Measurements from ENCODE around the gene COG2. TPM values are rescaled to one million over a fixed set of nuclear protein-coding genes. Genes with fewer than 3 reads are reported as not detected.

COG2 gene
- total and polyA plus RNA-seq, 2 of the 13 experiments (the other 11 are each of a cell fraction or from before 2014, with no cell fraction given) = 16.8 to 36.3 TPM

DNA sequence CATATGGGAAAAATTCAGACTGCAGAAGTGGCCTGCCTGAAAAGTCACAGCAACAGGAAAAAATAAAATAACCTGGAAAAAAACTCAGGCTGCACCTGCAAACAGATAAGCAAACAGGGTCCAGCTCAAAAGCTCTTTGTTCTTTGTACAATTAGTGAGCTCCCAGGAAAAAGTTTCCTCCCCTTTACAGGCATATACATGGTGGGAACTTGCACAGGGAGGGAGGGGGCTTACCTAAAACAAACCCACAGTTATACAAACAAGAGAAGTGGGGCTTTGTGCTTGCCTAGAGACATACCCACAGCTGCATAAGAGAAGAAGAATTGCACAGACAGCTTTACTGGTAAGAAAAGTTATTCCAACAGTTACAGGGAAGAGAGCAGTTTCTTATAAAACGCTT, 31.7 kb upstream of the COG2 start (continued):
- TF ChIP-seq ZBTB33 (CRISPR knock-in tag; IDR thresholded peaks at IDR 0.05) (no peak), SOX6 (IDR thresholded peaks at IDR 0.05) (no peak), SOX6 (CRISPR knock-in tag; IDR thresholded peaks at IDR 0.05) (peak; percentile 56), ZNF235 (CRISPR knock-in tag; IDR thresholded peaks at IDR 0.05; ENCODE audit: borderline replicate concordance) (no peak), PRDM10 (CRISPR knock-in tag; IDR thresholded peaks at IDR 0.05; ENCODE audit: low read depth) (no peak), SKI (IDR thresholded peaks at IDR 0.05; ENCODE audit: partially characterized antibody) (no peak), RFXANK (CRISPR knock-in tag; IDR thresholded peaks at IDR 0.05) (no peak), ZXDC (CRISPR knock-in tag; IDR thresholded peaks at IDR 0.05) (no peak), SRSF4 (IDR thresholded peaks at IDR 0.05; ENCODE audit: low read depth, low read length, poor library complexity, severe bottlenecking) (no peak), CENPT (CRISPR knock-in tag; IDR thresholded peaks at IDR 0.05; ENCODE audit: low read depth) (no peak)
- TF ChIP-seq, protein P1, sequence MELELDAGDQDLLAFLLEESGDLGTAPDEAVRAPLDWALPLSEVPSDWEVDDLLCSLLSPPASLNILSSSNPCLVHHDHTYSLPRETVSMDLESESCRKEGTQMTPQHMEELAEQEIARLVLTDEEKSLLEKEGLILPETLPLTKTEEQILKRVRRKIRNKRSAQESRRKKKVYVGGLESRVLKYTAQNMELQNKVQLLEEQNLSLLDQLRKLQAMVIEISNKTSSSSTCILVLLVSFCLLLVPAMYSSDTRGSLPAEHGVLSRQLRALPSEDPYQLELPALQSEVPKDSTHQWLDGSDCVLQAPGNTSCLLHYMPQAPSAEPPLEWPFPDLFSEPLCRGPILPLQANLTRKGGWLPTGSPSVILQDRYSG (CRISPR knock-in tag; IDR thresholded peaks at IDR 0.05) = no peak
- TF ChIP-seq, protein P2, sequence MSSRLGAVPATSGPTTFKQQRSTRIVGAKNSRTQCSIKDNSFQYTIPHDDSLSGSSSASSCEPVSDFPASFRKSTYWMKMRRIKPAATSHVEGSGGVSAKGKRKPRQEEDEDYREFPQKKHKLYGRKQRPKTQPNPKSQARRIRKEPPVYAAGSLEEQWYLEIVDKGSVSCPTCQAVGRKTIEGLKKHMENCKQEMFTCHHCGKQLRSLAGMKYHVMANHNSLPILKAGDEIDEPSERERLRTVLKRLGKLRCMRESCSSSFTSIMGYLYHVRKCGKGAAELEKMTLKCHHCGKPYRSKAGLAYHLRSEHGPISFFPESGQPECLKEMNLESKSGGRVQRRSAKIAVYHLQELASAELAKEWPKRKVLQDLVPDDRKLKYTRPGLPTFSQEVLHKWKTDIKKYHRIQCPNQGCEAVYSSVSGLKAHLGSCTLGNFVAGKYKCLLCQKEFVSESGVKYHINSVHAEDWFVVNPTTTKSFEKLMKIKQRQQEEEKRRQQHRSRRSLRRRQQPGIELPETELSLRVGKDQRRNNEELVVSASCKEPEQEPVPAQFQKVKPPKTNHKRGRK (CRISPR knock-in tag; IDR thresholded peaks at IDR 0.05) = no peak
- TF ChIP-seq, protein P3, sequence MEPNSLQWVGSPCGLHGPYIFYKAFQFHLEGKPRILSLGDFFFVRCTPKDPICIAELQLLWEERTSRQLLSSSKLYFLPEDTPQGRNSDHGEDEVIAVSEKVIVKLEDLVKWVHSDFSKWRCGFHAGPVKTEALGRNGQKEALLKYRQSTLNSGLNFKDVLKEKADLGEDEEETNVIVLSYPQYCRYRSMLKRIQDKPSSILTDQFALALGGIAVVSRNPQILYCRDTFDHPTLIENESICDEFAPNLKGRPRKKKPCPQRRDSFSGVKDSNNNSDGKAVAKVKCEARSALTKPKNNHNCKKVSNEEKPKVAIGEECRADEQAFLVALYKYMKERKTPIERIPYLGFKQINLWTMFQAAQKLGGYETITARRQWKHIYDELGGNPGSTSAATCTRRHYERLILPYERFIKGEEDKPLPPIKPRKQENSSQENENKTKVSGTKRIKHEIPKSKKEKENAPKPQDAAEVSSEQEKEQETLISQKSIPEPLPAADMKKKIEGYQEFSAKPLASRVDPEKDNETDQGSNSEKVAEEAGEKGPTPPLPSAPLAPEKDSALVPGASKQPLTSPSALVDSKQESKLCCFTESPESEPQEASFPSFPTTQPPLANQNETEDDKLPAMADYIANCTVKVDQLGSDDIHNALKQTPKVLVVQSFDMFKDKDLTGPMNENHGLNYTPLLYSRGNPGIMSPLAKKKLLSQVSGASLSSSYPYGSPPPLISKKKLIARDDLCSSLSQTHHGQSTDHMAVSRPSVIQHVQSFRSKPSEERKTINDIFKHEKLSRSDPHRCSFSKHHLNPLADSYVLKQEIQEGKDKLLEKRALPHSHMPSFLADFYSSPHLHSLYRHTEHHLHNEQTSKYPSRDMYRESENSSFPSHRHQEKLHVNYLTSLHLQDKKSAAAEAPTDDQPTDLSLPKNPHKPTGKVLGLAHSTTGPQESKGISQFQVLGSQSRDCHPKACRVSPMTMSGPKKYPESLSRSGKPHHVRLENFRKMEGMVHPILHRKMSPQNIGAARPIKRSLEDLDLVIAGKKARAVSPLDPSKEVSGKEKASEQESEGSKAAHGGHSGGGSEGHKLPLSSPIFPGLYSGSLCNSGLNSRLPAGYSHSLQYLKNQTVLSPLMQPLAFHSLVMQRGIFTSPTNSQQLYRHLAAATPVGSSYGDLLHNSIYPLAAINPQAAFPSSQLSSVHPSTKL (CRISPR knock-in tag; IDR thresholded peaks at IDR 0.05) = 0 out of 2 replicates have a peak, but pooled peaks have one; percentile 11
